Neural cell (in vitro differentiated cells): Measurements from ENCODE around the gene RDX.

ENCODE experiments used
- CTCF ChIP-seq: fragments of 450-650 bp; IDR thresholded peaks from 2 replicates; pipeline ENCODE4 v1.5.1; 2014; ENCODE audit warnings: antibody characterized with exemption, mild to moderate bottlenecking, moderate library complexity; ENCODE audit not compliant: poor library complexity, severe bottlenecking
- EZH2 ChIP-seq: fragments of 200-600, 300-800 bp; shearing (Covaris generic), sonication (generic); IDR thresholded peaks from 2 replicates; pipeline ENCODE4 v1.6.1; 2014; ENCODE audit warnings: antibody characterized with exemption, low read length, borderline replicate concordance, mild to moderate bottlenecking; ENCODE audit not compliant: insufficient read depth, poor library complexity, severe bottlenecking
- MXI1 ChIP-seq: fragments of 450-650 bp; conservative IDR thresholded peaks from 2 replicates; pipeline ENCODE4 v1.6.1; 2014; ENCODE audit warnings: antibody characterized with exemption, mild to moderate bottlenecking; ENCODE audit not compliant: poor library complexity, severe bottlenecking
- POLR2AphosphoS5 ChIP-seq: IDR thresholded peaks from 2 replicates; pipeline ENCODE4 v1.6.1; 2012
- RAD21 ChIP-seq: fragments of 450-650 bp; conservative IDR thresholded peaks from 2 replicates; pipeline ENCODE4 v1.6.1; 2014; ENCODE audit warnings: antibody characterized with exemption, mild to moderate bottlenecking, moderate library complexity
- REST ChIP-seq: IDR thresholded peaks from 2 replicates; pipeline ENCODE4 v1.6.1; 2012; ENCODE audit warnings: borderline replicate concordance
- SMC3 ChIP-seq: fragments of 450-650 bp; conservative IDR thresholded peaks from 2 replicates; pipeline ENCODE4 v1.6.1; 2014; ENCODE audit warnings: antibody characterized with exemption, mild to moderate bottlenecking, moderate library complexity; ENCODE audit not compliant: poor library complexity
- TAF1 ChIP-seq: IDR thresholded peaks from 2 replicates; pipeline ENCODE4 v1.6.1; 2012; ENCODE audit warnings: low read depth

- no peak for TF ChIP-seq MXI1
- no peak for TF ChIP-seq POLR2AphosphoS5
- TF ChIP-seq CTCF, result no peak
- no peak for TF ChIP-seq TAF1
- no peak for TF ChIP-seq EZH2
- TF ChIP-seq REST, result no peak
- TF ChIP-seq SMC3, result no peak
- no peak for TF ChIP-seq RAD21
Observed at GRCh38 chr11:110323786-110324185, 27.4 kb upstream of the RDX start.
